ENCODE measurements around the gene TRDN. TPM values are rescaled to one million over a fixed set of nuclear protein-coding genes. Genes with fewer than 3 reads are reported as not detected.
A peak's percentile ranks its signal among the peaks of the same experiment; 100 is the strongest.

TRDN gene
- total RNA-seq, 1 experiment from 2014 or later, result 39.8 TPM

GRCh38 chr6:123323452-123324329 lies 313.1 kb downstream of the TRDN start (continued):
- TF ChIP-seq, protein P1, sequence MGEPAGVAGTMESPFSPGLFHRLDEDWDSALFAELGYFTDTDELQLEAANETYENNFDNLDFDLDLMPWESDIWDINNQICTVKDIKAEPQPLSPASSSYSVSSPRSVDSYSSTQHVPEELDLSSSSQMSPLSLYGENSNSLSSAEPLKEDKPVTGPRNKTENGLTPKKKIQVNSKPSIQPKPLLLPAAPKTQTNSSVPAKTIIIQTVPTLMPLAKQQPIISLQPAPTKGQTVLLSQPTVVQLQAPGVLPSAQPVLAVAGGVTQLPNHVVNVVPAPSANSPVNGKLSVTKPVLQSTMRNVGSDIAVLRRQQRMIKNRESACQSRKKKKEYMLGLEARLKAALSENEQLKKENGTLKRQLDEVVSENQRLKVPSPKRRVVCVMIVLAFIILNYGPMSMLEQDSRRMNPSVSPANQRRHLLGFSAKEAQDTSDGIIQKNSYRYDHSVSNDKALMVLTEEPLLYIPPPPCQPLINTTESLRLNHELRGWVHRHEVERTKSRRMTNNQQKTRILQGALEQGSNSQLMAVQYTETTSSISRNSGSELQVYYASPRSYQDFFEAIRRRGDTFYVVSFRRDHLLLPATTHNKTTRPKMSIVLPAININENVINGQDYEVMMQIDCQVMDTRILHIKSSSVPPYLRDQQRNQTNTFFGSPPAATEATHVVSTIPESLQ (CRISPR knock-in tag; IDR thresholded peaks at IDR 0.05), result no peak

DNA sequence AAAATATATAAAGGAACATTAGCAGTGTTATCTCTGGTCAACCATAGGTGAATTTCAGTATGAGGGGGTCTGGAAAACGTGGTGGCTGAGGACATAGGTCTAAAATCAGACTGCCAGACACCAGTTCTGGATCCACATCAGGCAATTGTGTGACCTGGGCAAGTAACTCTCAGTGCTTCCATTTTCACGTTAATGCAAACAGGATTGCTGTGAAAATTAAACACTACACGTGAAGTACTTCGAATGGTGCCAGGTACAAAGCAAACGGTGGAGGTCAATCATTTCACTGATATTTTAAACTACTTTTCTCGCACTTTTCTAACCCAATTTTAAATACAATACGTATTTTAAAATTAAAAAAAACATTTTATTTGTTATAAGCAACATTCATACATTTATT lies 315.7 kb downstream of the TRDN start:
- H3K4me3 Mint-ChIP-seq, result no peak overlapping the region
- DNase-seq (ENCODE audit: low spot score), result no peak
- H3K36me3 Mint-ChIP-seq, result no peaks in the 10 kb centered on the region
- H3K27me3 Mint-ChIP-seq (ENCODE audit: low read depth), result no peaks in the 10 kb centered on the region
- H3K27ac Mint-ChIP-seq, result no peak overlapping the region
- CTCF ChIA-PET, result no interaction called here
- no peaks in the 10 kb centered on the region for H3K9me3 Mint-ChIP-seq
- TF ChIP-seq KAT7 (CRISPR knock-in tag; IDR thresholded peaks at IDR 0.05; ENCODE audit: borderline replicate concordance) (no peak), TP53 (CRISPR knock-in tag; IDR thresholded peaks at IDR 0.05) (no peak), JAZF1 (CRISPR knock-in tag; IDR thresholded peaks at IDR 0.05) (no peak), ZNF219 (CRISPR knock-in tag; IDR thresholded peaks at IDR 0.05; ENCODE audit: borderline replicate concordance) (no peak), ZSCAN18 (CRISPR knock-in tag; IDR thresholded peaks at IDR 0.05) (no peak), AFF4 (CRISPR knock-in tag; IDR thresholded peaks at IDR 0.05; ENCODE audit: borderline replicate concordance) (no peak)
- TF ChIP-seq, protein P1 (CRISPR knock-in tag; IDR thresholded peaks at IDR 0.05), result no peak
- TF ChIP-seq, protein P2, sequence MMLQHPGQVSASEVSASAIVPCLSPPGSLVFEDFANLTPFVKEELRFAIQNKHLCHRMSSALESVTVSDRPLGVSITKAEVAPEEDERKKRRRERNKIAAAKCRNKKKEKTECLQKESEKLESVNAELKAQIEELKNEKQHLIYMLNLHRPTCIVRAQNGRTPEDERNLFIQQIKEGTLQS (CRISPR knock-in tag; conservative IDR thresholded peaks at IDR 0.05), result no peak
- H3K4me1 Mint-ChIP-seq, result no peaks in the 10 kb centered on the region
- ATAC-seq, result no peak
- POLR2A ChIA-PET, result no interaction called here

- H3K27me3 Mint-ChIP-seq (ENCODE audit: low read depth), result no peaks in the 10 kb centered on the region
- no peak overlapping the region for H3K27ac Mint-ChIP-seq
- no peak for DNase-seq (ENCODE audit: low spot score)
- no peaks in the 10 kb centered on the region for H3K36me3 Mint-ChIP-seq
- peaks cover 8% of the 10 kb centered on the region for H3K9me3 Mint-ChIP-seq
- ChIA-PET POLR2A (no interaction called here), CTCF (interaction anchor here (1.4 kb wide), 1 partner anchor 447 kb away, joined by 3 read pairs; no protein-coding TSS in a partner anchor)
- no peaks in the 10 kb centered on the region for H3K4me1 Mint-ChIP-seq
- H3K4me3 Mint-ChIP-seq, result no peak overlapping the region
- ATAC-seq, result no peak
- TF ChIP-seq SP1 (CRISPR knock-in tag; conservative IDR thresholded peaks at IDR 0.05) (no peak), CDX4 (CRISPR knock-in tag; IDR thresholded peaks at IDR 0.05; ENCODE audit: borderline replicate concordance) (no peak), CTCF (IDR thresholded peaks at IDR 0.05) (peak; percentile 28; the same call in 1 of the 2 replicates), ZBTB21 (CRISPR knock-in tag; IDR thresholded peaks at IDR 0.05; ENCODE audit: borderline replicate concordance) (no peak)
- TF ChIP-seq, protein P3, sequence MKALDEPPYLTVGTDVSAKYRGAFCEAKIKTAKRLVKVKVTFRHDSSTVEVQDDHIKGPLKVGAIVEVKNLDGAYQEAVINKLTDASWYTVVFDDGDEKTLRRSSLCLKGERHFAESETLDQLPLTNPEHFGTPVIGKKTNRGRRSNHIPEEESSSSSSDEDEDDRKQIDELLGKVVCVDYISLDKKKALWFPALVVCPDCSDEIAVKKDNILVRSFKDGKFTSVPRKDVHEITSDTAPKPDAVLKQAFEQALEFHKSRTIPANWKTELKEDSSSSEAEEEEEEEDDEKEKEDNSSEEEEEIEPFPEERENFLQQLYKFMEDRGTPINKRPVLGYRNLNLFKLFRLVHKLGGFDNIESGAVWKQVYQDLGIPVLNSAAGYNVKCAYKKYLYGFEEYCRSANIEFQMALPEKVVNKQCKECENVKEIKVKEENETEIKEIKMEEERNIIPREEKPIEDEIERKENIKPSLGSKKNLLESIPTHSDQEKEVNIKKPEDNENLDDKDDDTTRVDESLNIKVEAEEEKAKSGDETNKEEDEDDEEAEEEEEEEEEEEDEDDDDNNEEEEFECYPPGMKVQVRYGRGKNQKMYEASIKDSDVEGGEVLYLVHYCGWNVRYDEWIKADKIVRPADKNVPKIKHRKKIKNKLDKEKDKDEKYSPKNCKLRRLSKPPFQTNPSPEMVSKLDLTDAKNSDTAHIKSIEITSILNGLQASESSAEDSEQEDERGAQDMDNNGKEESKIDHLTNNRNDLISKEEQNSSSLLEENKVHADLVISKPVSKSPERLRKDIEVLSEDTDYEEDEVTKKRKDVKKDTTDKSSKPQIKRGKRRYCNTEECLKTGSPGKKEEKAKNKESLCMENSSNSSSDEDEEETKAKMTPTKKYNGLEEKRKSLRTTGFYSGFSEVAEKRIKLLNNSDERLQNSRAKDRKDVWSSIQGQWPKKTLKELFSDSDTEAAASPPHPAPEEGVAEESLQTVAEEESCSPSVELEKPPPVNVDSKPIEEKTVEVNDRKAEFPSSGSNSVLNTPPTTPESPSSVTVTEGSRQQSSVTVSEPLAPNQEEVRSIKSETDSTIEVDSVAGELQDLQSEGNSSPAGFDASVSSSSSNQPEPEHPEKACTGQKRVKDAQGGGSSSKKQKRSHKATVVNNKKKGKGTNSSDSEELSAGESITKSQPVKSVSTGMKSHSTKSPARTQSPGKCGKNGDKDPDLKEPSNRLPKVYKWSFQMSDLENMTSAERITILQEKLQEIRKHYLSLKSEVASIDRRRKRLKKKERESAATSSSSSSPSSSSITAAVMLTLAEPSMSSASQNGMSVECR (CRISPR knock-in tag; IDR thresholded peaks at IDR 0.05; ENCODE audit: borderline replicate concordance), result no peak
These were observed 319.9 kb downstream of the TRDN start for GRCh38 chr6:123316733-123317323.
